Measurements from ENCODE around the gene KCNQ5.

Gene KCNQ5

DNA sequence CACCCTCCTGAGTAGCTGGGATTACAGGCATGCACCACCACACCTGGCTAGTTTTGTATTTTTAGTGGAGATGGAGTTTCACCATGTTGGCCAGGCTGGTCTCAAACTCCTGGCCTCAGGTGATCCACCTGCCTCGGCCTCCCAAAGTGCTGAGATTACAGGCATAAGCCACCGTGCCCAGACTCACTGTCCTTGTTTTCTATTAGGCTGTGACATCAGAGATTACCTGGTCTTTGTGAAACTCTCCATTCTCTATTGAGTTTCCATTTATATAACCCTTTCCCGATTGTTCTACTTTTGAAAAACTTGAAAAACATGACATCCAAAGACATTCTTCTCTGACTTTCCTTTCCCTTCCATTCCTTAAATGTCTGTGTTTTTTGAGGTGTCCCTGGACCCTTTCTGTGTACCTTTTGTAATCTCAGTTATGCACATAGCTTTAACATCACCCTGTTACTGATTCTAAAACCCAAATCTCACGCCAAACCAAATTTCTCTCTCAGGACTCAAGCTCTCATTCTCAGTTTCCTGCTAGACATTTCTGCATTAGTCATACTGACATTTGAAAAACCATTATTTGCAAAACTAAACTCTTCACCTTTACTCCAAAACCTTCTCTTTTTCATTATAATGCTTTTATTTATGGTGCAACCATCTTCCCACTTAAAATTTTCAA lies 466.4 kb downstream of the KCNQ5 start:
- H3K9me3 ChIP-seq (ENCODE audit: control insufficient read depth, low read length): no peaks in the 10 kb centered on the region
- no peak overlapping the region for H2AFZ ChIP-seq
- no peaks in the 10 kb centered on the region for H3K79me2 ChIP-seq
- H3K4me3 ChIP-seq (ENCODE audit: low read depth, low read length): no peak overlapping the region
- H3K4me2 ChIP-seq (ENCODE audit: low read length): no peak overlapping the region
- no peaks in the 10 kb centered on the region for H3K4me1 ChIP-seq
- no peak for TF ChIP-seq CTCF (IDR thresholded peaks at IDR 0.05)
- no peaks in the 10 kb centered on the region for H3K27me3 ChIP-seq (ENCODE audit: control insufficient read depth, insufficient read depth, low read length)
- H3K9ac ChIP-seq: no peak overlapping the region
- H3K36me3 ChIP-seq (ENCODE audit: control insufficient read depth, insufficient read depth, low read length): no peaks in the 10 kb centered on the region
- H3K27ac ChIP-seq: no peak overlapping the region

- Histone ChIP-seq H3K27me3 (ENCODE audit: control insufficient read depth, insufficient read depth, low read length) (no peaks in the 10 kb centered on the region), H3K36me3 (ENCODE audit: control insufficient read depth, insufficient read depth, low read length) (no peaks in the 10 kb centered on the region), H3K9ac (no peak overlapping the region), H3K4me1 (no peaks in the 10 kb centered on the region), H3K4me3 (ENCODE audit: low read depth, low read length) (no peak overlapping the region), H2AFZ (no peak overlapping the region), H3K4me2 (ENCODE audit: low read length) (no peak overlapping the region), H3K79me2 (no peaks in the 10 kb centered on the region), H3K27ac (no peak overlapping the region), H3K9me3 (ENCODE audit: control insufficient read depth, low read length) (no peaks in the 10 kb centered on the region)
- no peak for TF ChIP-seq CTCF (IDR thresholded peaks at IDR 0.05)
Measured at GRCh38 chr6:73104921-73105320, 483.1 kb downstream of the KCNQ5 start.

DNA sequence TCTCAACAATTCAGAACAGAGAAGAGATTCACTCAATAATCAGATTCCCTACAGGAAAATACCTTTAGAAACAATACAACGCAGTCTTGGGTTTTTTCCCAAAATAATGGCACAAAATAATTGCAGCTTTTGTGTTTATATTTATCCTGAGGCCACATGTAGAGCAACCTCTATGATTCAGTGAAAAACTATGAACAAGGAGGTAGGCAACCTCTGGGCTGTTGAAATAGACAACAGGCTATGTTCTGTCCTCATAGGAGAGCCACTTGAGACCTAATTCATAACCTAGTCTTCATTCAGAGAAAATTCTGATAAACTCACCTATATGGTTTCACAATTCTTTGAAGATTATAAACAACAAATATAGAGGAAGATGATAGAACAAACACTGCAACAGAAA lies 485.2 kb downstream of the KCNQ5 start:
- no peak overlapping the region for H3K4me2 ChIP-seq (ENCODE audit: low read length)
- H2AFZ ChIP-seq: no peak overlapping the region
- no peaks in the 10 kb centered on the region for H3K27me3 ChIP-seq (ENCODE audit: control insufficient read depth, insufficient read depth, low read length)
- H3K27ac ChIP-seq: no peak overlapping the region
- H3K9ac ChIP-seq: no peak overlapping the region
- no peaks in the 10 kb centered on the region for H3K36me3 ChIP-seq (ENCODE audit: control insufficient read depth, insufficient read depth, low read length)
- H3K4me1 ChIP-seq: no peaks in the 10 kb centered on the region
- H3K79me2 ChIP-seq: no peaks in the 10 kb centered on the region
- TF ChIP-seq CTCF (IDR thresholded peaks at IDR 0.05): no peak
- H3K4me3 ChIP-seq (ENCODE audit: low read depth, low read length): no peak overlapping the region
- H3K9me3 ChIP-seq (ENCODE audit: control insufficient read depth, low read length): no peaks in the 10 kb centered on the region

DNA sequence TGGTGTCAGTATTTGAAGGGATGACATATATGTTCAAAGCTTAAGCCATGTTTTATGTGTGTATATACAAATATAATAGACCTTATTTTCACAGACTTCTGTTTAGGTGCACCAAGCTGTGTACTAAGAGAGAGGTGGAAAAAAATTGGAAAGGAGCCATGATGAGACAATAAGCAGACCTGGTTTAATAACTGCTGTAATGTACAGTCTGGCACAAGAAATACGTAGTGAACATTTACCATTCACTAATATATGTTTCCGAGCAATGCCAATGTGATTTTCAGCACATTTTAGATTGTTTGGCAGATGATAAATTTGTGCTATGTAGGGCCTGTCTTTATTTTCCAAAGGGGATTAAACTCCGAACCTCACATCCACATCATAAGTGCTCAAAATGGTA lies 487.1 kb downstream of the KCNQ5 start:
- Histone ChIP-seq H3K9me3 (ENCODE audit: control insufficient read depth, low read length) (no peaks in the 10 kb centered on the region), H3K4me2 (ENCODE audit: low read length) (no peak overlapping the region), H3K27ac (no peak overlapping the region), H3K9ac (no peak overlapping the region), H3K36me3 (ENCODE audit: control insufficient read depth, insufficient read depth, low read length) (no peaks in the 10 kb centered on the region), H3K79me2 (no peaks in the 10 kb centered on the region), H3K4me1 (no peaks in the 10 kb centered on the region), H3K4me3 (ENCODE audit: low read depth, low read length) (no peak overlapping the region), H3K27me3 (ENCODE audit: control insufficient read depth, insufficient read depth, low read length) (no peaks in the 10 kb centered on the region), H2AFZ (no peak overlapping the region)
- no peak for TF ChIP-seq CTCF (IDR thresholded peaks at IDR 0.05)

- H3K4me3 ChIP-seq (ENCODE audit: low read depth, low read length): no peak overlapping the region
- no peaks in the 10 kb centered on the region for H3K27me3 ChIP-seq (ENCODE audit: control insufficient read depth, insufficient read depth, low read length)
- no peaks in the 10 kb centered on the region for H3K36me3 ChIP-seq (ENCODE audit: control insufficient read depth, insufficient read depth, low read length)
- H3K79me2 ChIP-seq: no peaks in the 10 kb centered on the region
- no peaks in the 10 kb centered on the region for H3K4me1 ChIP-seq
- no peak for TF ChIP-seq CTCF (IDR thresholded peaks at IDR 0.05)
- H3K9ac ChIP-seq: no peak overlapping the region
- H3K9me3 ChIP-seq (ENCODE audit: control insufficient read depth, low read length): no peaks in the 10 kb centered on the region
- H3K4me2 ChIP-seq (ENCODE audit: low read length): no peak overlapping the region
- no peak overlapping the region for H3K27ac ChIP-seq
- no peak overlapping the region for H2AFZ ChIP-seq
Measured at GRCh38 chr6:73109659-73110058, 487.8 kb downstream of the KCNQ5 start.

Measured in parathyroid adenoma (tissue), 2 donors.